ENCODE measurements around the gene HSF5.
"Not testable (repeated sequence)": the region's sequence is repeated elsewhere in the genome, so short reads cannot be mapped to it uniquely, and the experiment has no call there.

The HSF5 gene

DNA sequence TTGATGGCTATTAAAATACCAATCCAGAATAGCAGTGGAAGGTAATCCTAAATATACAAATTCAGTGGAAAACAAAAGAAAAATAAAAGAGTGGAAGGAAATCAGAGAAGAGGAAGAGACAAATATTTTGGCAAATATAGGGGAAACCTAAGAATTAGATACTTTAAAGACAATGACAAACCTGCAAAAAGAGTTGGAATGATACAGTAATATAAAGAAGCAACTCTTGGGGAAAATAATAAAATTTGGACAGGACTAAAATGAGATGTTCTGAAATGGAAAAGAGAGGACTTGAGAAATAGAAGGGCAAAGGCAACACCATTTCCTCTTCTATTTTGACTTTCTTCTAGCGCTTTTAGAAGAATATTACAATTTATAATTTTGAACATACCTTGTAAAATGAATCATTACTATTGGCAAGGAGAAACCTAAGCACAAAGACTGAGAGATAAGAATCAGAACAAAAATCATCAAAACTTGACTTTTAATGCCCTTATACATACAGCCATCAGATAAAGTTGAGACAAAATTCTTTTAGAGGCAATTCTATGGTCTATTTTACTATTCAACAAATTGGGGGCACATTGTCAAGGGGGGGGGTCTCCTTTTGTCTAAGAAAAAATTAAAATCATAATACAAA, 76.0 kb downstream of the HSF5 start:
- DNase-seq = no peak

DNA sequence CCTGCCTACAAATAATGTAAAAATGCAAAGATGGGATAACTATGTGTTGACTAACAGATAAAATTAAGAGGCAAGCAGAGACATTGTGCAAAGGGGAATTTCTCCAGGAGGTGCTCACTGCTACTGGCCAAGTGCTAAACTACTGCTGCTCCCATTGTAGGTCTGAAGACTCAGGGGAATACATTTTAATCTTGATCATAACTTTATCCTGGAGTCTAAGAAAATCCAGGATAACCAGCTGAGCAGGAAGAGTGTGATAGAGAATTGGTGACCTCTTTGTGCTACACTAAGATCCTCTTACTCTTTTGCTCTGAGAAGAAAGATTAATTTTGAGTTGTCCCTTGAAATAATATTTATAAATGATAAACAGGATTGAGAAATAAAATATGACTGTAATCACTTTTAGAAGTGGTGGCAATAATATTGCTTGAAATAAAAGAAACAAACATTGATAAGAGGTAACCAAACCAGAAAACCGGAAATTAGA, 76.8 kb downstream of the HSF5 start:
- DNase-seq = no peak

DNA sequence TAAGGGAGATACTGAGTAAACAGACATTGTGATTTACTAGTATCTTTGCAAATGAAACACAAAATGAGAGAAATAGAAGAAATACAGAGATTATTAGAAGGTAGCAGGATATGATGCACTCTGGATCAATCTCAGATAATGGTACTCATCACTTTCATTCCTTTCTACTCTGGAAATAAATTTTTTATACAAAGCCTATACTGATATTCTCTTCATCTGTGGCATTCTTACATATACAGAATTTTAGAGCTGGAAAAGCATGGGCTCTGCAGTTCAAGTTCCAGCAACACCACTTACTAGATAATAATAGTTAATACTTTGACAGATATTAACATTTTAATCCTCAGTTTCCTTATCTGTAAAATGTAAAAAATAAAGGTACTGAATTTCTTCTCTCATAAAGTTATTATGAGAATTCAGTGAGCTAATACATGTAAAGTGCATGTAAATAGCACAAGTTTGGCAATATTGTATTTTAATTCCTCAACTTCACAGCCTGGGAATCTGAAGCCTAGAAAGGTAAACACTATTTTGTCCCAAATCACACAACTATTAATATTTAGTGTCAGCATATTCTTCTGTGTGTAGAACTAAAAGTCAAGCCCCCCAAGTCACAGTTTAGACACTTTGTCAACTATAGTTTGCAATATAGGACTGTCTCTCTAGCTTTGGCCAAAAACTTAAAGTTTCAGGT, 77.3 kb downstream of the HSF5 start:
- DNase-seq = no peak

DNA sequence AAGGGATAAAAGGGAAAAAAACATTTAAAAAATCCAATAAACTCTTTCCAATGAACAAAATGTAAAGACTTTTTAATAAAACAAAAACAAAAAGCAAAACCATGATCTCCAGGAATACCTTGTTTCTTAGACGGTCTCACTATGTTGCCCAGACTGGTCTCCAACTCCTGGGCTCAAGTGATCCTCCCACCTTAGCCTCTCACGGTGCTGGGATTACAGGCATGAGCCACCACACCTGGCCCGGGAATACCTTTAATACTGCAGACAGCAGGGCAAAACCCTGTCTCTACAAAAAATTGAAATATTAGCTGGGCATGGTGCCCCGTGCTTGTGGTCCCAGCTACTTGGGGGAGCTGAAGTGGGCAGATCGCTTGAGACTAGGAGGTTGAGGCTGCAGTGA, 78.8 kb downstream of the HSF5 start:
- DNase-seq = no peak

DNA sequence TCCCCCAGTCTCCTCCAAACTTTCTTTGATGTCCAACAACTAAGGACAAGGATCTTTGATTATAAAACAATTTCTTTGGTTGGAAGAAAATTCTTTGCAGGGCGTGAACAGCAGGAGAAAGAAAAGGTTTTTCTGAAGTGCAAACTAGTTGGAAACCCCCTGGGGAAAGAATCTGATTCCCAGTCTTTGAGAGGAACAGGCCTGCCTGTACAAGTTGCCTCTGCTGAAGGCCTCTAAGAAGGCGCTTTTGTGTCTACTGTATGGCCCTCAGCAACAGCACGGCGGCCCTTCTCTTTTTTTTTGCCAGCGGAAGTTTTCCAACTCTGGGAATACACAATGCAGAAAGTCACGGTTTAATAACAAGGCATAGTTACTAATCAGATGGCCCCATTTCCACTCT, 84.9 kb downstream of the HSF5 start:
- DNase-seq = no peak

DNA sequence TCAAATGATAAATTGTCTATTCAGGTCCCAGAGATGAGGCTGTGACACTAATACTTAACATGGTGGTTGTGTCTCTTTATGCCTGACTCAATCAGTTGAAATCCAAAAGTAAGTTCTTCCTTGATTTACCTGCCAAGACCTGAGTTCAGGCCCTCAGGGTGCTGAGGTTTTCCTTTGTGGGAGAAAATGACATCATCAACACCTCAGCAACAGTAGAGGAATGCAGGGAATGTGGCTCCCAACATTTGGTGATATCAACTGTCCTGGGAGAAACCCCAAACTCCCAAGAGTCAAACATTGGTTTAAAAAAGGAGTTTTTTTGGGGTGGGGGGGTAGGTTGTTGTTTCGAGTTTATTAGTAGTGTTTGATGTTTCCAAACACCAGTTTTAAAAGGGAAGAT, 85.5 kb downstream of the HSF5 start:
- no peak for DNase-seq

DNA sequence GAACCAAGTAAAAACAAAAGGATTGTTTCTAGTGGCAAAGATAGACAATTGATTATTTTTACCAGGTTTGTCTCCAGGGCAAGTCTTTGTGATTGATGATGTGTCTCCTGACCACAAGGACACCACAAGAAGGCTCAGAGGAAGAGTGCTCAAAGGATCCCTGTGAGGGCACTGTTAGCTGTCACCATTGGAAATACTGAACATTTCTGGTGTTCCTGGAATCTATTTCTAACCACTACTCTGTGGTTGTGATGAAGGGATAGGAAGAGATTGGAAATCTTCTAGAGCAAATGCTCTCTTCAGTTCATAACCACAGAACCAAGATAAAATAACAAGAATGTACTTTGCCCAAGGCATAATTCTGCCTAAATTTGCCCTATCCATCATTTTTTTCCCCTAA, 86.2 kb downstream of the HSF5 start:
- DNase-seq = no peak

DNA sequence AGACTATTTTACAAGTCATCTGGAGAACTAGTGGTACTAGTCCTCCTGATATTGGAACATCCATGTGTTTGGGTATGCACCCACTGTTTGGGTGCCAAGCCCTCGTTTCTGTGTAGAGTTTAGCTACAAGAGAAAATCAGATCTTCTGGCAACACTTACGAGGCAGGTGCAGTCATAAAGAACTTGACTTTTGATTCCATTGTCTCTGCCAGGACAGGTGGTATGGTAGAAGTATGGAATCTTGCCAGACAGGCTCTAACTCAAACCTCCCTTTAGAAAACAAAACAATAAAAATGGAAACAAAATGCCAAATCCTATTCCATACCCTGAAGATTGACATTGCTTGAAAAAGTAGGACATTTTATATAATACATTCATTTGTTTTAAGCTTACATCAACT, 86.9 kb downstream of the HSF5 start:
- no peak for DNase-seq

DNA sequence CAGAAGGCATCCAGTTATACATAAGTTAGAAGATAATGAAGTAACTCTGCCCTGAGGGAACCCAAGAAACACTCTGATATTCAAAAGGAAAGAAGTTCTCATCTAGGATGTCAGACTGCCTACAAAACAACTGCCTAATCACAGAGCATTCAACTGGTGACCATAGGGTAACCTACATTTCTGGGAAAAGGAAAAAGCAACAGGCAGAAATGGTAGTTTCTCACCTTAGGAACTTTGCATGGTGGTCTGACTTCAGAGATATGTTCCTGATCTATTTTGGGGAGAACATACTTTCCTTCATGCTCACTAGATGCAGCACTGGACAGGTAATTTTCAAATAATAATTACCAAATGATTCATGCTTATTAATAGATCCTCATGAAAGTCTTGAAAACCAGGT, 87.4 kb downstream of the HSF5 start:
- no peak for DNase-seq

DNA sequence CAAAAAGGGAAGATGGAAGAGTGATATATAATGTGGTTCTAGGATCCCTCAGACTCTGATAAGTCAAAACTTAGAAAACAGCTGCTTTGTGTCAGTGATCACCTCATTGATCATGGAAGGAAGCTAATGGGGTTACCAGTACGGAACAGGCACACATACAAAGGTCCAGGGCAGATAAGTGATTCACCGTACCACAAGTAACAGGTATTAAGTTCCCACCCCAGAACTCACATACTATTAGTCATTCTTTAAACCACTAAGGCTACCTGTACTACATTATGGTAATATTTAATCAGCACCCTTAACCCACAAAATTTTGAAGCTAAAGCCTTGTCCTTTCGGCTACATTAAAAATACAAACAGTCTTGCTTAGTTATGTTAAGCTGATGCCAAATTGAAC, 88.2 kb downstream of the HSF5 start:
- DNase-seq = no peak

DNA sequence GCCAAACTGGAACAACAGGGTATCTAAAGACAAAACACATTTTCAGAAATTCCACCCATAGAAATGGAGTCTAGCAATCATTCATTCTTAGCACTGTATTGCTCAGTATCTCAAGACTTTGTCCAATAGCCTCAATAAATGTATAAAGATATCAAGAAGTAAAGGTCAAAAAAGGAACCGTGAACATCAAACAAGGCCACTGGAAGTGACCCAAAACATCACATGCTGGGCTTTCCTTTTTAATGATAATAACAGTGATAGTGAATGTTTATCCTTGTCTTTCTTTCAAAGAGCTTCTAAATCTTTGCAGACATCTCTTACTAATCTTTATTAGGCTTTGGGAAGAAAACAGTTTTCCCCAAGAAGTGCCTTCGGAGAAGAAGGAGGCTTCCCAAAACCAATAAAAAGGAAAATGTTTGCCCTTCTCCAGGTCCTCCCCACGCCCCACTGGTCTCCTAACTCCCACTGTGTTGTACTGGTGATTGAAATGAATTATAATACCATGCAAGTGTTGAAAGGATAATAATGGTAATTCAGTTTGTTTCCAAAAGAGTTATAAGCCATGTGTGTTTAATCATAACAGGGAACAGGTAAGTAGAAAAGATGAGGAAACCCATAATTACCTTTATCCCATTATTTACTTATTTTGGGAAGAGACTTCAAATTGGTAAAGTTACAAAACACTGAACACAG, 89.5 kb downstream of the HSF5 start:
- DNase-seq = no peak

DNA sequence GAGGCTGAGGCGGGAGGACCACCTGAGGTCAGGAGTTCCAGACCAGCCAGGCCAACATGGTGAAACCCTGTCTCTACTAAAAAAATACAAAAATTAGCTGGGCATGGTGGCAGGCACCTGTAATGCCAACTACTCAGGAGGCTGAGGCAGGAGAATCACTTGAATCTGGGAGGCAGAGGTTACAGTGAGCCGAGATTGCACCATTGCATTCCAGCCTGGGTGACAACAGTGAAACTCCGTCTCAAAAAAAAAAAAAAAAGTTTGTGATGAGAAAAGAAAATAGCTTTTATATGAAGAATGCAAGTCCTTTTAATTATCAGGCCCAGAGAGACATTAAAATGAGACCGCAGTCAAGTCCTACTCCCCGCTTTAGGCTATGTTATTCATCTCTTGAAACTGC, 90.8 kb downstream of the HSF5 start:
- not testable (repeated sequence) for DNase-seq

DNA sequence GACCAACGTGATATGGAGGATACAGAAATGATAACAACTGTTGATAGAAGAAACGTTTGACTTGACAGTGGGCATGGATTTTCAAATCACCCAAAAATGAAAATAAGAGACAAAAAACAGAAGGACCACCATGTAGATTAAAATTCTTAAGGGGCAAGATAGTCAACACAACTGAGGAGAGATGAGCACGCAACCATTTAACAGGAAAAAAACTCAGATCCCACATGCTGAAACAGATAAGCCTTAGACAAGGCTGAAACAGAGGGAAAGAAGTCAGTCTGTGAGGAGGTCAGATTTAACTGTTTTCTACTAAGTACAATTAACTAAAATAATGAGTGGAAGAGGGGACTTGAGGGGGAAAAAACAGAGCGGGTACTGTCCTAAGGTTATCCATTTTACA, 92.0 kb downstream of the HSF5 start:
- DNase-seq = no peak

DNA sequence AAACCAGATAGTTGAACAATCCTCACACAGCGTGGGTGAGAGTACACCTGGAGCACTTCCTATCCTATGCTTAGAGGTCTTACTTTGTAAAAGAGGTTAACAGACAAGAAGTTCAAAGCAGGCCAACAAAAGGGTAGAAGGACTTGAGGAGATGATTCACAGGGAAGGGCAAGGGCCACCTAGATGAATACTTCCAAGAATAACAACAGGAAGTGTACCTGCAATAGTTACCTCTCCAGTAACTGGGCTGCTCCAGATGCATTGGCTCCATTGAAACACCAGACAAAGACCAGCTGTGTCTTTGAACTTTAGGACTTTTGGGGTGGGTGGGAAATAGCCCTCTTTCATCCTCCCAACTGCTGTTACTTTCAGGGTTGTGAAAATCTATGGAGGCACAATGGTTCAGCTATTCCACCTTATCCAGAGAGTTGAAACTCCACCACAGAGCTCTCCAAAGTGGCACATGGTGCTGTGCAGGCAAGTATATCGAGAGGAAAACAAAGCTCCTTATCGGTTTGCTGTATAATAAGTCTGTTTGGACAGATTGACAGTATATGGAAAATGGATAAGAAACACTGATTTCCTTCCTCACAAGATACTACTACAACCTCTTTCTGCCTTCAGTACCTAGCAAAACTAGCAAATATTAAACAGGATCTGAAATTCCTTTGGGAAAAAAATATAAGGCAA, 93.5 kb downstream of the HSF5 start:
- no peak for DNase-seq

DNA sequence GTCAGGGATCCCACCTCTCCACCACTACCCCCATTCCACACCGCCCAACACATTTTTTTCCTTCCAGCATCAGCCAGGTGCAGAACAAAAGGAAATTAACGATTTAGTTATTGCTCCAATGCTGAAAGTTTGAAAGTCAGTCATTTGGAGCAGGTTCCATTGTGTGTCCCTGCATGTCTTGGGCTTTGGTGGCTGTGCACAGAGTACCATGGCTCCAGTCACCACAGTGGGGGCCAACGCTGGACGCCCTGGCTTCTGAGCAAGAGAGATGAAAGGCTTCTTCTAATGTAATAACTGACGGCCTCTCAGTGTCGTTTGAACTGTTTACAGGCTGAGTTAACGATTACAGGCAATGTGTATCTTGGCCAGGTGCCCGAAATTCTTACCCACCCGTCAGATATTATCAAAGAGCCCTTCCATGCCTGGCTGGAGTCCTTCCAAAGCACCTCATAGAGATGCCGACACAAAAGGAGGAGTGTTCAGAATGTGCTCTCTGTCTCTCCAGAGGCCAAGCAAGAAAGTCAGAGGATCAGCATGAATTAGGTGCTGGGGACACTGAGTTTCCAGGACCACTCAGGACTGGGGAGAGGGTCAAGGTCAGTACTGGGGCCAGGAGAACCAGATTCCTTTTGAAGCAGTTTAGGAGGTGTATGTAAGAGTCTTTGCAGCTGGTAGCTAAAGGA, 96.8 kb downstream of the HSF5 start:
- no peak for DNase-seq

DNA sequence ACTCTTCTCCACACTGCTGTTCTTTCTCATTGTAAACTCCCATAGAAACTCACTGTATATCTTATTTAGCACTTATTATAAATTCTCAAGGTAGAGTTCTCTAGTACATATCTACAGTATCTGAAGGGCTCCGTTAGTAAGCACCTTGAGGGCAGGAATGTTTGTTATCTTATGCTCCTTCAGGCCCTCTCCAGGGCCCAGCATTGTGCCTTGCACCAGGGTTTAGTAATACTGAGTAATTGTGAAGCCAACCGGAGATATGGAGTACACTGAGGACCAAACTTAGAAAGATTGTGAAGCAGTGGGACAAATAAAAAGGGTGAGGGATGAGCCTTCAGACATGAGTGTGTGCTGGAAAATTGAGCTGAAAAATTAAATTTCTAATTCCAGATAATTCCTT, 97.3 kb downstream of the HSF5 start:
- DNase-seq = no peak

DNA sequence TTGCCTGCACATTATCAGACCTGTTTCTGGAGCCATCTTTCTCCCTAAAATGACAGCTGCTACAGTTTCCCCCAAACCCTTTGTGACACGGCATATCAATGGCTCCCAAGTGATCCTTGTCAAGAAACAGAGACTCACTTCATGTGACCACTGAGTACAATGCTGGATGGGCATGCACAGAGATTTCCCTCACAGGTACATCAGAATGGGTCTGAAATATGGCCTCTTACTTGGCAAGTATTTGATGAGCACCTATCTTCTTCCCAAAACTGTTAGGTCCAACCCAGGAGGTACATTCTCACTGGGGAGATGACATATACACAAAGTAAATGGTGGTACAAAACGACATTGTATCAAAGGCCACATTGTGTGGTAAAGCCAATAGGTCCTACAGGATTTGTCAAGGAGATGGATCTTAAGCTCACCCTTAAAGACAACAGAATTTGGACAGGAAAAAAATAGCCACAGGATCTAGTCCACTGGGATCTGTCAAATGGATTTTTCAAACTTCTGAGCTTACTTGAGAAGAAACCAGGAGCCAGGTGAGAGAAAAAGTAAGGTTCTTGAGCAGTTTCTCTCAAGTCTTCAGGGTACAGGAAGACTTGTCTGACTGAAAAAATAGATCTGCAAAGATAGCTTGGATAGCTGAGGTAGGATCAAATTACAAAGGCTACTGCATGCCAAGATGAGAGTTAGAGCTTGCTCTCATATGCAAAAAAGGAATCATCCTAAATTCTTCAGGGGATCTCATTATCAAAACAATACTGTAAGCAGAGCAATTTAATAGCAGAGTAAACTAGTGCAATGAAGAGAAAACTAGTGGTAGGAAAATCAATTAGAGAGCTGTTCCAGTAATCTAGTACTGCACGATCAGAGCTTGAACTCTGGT, 99.7 kb downstream of the HSF5 start:
- no peak for DNase-seq

DNA sequence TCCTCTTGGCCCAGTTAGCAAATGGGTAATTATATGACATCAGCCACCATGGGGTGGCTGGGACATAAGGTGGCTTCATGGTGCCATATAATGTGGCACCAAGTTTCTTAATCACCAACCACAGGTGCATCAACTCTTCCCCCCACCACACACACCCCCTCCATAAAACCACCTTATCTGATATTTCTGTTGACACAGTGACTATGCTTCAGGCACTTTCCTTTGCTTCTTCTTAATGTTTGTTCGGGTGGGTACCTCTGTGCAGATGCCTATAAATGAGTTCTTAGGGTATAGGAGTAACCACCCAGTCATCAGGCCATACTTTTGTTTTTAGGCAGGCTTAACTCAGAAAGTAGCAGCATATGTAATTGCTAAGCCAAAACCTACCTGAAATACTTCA, 100.4 kb downstream of the HSF5 start:
- no peak for DNase-seq

DNA sequence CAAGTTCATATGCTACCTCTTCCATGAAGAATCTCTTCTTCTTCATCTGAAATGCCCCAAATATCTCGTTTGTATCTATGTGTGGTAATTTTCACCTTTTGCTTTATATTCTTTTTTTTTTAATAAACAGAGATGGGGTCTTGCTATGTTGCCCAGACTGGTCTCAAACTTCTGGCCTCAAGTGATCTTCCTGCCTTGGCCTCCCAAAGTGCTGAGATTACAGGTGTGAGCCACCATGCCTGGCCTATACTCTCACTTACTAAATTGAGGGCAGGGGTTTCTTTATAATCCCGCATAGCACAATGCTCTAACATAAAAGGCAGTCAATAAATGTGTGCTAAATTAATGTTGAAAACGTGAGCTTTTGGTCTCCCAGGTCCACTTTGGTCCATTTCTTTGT, 101.5 kb downstream of the HSF5 start:
- DNase-seq = no peak

DNA sequence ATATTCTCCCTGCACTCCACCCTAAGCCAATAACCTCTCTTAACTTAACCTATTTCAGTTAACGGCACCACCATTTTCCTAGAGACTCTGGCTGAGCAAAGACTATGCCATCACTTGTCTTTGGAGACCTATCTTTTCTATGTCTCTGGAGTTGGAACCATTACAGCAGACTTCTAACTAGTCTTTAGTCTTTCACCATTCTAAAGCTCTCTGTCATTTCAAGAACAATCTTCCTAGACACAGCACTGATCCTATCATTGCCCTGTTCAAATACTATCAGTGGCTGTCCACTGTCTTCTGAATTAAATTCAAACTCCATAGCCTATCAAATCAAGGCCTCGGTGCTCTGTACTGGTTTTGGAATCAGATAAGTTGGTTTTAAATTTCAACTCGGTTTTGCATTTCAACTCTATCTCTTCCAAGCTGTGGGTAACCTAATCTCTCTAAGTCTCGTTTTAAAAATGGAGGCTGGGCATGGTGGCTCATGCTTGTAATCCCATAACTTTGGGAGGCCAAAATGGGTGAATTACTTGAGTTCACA, 102.8 kb downstream of the HSF5 start:
- no peak for DNase-seq

DNA sequence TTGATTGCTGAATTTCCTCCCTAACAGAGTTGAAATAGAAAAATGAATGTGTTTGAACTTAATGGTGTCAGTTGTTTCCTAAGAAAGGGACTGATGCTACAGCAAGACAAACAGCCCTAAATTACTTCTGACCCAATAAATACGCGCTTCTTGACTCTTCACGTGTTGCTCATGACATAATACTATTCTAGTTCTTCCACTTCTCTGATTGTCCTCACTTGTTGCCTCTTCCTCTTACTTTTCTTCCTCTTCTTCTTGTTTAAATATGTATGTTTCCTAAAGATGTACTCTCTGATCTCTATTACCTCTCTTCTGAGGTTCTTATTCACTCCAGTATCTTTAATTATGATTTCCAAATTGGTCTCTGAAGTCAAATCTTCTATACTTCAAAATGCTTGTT, 103.3 kb downstream of the HSF5 start:
- no peak for DNase-seq

Data from activated CD8-positive, alpha-beta memory T cell treated with anti-CD3 and anti-CD28 coated beads, Interleukin-2, amount 50 U/mL, for 4 hours (primary cell).